ENCODE data around the gene TMEM132E.

Gene TMEM132E

GRCh38 chr17:34635876-34636275 lies 56.5 kb downstream of the TMEM132E start:
- DNase-seq (ENCODE audit: low read depth), result no peak

- DNase-seq (ENCODE audit: low read depth), result no peak
Measured at GRCh38 chr17:34637041-34637547, 57.7 kb downstream of the TMEM132E start.

DNA sequence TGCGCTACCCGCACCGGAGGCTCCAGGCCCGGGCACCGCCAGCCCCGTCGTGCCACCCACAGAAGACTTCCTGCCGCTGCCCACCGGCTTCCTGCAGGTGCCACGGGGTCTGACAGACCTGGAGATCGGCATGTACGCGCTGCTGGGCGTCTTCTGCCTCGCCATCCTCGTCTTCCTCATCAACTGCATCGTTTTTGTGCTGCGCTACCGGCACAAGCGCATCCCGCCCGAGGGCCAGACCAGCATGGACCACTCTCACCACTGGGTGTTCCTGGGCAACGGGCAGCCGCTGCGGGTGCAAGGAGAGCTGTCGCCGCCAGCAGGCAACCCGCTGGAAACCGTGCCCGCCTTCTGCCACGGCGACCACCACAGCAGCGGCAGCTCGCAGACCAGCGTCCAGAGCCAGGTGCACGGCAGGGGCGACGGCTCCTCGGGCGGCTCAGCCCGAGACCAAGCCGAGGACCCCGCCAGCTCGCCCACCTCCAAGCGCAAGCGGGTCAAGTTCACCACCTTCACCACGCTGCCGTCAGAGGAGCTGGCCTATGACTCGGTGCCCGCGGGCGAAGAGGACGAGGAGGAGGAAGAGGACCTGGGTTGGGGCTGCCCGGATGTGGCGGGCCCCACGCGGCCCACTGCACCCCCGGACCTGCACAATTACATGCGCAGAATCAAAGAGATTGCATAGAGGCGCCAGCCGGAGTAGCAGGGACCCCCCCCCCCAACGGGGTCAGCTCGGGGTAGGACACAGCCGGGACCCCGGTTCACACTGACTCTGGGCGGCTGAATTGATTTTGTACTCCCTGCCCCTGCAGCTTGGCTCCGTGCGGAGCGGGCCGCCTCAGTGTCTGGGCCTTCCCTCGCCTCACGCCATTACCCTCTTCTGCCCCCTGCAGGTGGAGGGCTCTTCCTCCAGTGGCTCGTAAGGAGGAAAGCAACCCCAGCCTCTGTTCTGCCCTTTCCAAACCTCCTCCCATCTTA lies 58.5 kb downstream of the TMEM132E start:
- peak; percentile 66 for DNase-seq (ENCODE audit: low read depth)

DNA sequence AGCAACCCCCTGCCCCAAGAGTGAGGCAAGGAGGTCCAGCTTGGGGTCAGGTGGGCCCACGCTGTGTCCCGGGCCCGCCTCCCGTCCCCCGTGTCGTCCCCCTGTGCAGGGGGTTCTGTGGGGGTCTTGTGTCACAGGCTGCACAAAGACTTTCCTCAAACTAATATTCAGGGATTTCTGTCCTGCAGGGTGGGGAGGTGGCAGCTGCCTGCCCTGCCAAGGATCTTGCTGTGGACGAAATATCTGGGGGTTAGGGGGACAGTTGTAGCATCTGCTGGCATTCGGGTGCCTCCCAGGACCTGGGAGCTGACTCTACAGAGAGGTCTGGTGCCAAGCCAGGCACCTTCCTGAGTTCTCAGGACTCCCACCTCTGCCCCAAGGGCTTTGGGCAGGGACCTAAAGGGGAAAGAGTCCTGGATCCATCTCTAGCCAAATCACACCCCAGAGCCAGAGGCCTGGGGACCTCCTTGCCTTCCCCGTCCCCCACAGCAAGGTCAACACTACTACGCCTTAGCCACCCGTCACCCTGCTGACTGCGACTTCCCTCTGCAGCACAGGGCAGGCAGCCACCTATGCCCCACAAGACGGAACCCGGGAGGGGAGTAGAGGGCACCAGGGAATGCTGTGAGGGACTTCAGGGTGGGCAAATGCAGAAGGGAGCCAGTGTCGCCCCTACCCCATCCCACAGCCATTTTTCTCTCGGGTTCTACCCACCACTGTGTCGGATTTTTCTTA lies 59.3 kb downstream of the TMEM132E start:
- no peak for DNase-seq (ENCODE audit: low read depth)

DNA sequence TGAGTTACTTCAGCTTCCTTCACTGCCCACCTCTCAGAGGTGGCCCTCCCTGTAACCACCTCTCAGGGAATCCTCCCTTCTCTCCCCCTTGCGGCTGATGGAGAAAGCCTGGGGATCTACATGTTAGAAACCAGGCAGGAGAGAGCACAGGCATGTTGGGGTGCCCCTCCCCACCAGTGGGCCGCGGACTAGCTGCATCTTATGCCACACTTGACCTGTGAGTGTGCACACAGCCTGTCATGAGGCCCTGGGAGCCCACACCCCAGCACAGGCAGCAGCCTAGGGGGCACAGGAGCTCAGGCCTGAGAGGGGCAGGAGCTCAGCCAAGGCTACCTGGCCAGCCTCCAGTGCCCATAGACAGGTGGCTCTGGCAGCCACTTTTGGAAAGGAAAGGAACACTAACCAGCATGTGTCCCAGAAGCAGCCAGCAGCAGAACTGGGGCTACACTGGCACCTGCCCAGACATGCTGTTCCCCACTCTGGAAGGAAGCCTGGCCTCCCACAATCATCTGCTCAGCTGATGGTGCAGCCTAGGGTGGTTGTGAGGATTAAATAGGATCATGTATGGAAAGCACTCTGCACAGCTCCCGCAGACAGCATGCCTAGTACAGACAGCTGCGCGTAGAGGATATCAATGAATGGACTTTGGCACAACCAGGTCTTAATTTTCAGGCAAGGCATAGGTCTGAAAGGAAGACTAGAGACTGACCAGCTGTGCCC lies 60.5 kb downstream of the TMEM132E start:
- no peak for DNase-seq (ENCODE audit: low read depth)

- DNase-seq (ENCODE audit: low read depth), result no peak
Measured at GRCh38 chr17:34641368-34641767, 62.0 kb downstream of the TMEM132E start.

DNA sequence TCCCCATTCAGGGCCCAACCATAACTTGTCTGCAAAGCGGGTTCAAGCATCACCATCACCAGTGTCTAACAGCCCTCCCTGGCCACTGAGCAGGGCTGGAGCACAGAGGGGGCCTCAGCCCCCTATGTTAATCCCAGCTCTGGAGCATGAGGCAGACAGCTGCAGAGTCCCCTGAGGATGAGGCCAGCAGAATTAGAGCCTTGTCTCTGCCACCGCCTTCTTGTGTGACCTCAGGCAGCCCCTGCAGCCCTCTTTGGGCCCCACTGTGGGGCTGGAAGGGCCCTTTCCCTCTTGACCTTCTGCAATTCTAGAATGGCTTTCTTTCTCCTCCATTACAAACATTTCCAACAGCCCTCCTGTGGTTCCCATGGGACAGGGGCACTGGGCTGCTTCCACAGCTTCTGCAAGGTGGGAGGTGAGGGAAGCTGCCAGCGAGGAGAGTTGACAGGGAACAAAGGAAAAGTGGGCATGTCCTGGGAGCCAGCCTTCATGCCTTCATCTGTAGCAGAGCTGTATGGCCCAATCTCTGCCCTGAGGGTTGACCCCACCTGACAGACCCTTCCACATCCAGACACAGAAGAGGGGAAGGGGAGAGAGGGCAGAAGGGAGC lies 65.7 kb downstream of the TMEM132E start:
- no peak for DNase-seq (ENCODE audit: low read depth)

DNA sequence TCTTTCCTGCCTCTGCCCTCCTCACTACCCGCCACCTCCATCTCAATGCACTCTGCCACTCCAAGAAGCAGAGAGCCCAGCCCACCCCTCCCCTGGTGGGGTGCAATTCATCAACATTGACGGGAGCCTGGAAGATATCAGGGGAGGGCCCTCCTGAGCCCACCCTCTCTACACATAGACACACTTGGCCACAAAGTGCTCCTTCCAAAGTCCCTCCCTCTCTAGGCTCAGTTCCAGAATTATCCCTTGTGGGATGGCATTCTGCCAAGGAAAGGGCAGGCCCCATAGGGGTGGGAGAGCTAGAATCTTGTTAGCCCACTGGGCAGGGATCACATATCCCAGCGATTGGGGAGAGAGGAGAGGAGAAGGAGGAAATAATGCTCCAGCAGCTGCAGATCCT lies 66.2 kb downstream of the TMEM132E start:
- no peak for DNase-seq (ENCODE audit: low read depth)

GRCh38 chr17:34647511-34647910 lies 68.1 kb downstream of the TMEM132E start:
- DNase-seq (ENCODE audit: low read depth), result no peak

DNA sequence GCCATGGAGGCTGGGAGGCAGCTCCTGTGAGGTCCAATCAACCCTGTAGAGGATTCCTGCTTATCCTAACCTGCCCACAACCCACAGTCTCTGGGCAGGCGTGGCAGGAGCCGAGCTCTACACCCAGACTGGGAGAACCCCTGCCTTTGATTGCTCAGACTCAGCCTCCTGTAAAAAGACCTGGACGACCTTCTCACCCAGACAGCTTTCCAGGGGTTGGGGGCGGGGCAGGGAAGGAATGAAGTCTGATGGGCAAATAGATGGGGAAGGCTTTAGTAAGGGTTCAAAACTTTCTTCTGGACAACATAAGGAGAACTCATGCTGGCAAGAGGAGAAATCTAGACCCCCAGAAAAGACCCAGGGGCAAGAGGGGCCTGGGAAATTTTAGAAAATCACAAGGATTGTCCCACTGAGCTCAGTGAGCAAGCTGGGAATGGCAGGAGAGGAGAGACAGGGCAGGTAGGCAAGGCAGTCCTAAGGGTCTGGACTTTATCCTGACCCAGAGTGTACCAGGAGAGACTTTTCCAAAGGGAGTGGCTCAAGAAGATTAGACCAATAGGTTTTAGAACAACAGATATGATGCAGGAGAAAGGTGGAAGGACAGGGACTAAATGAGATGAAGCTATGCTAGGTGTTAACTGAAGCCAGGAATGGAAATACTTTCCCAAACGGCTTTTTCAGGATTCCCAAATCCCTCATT lies 70.8 kb downstream of the TMEM132E start:
- no peak for DNase-seq (ENCODE audit: low read depth)

- no peak for DNase-seq (ENCODE audit: low read depth)
Measured at GRCh38 chr17:34651402-34651811, 72.0 kb downstream of the TMEM132E start.

- DNase-seq (ENCODE audit: low read depth), result no peak
Measured at GRCh38 chr17:34652021-34652555, 72.7 kb downstream of the TMEM132E start.

DNA sequence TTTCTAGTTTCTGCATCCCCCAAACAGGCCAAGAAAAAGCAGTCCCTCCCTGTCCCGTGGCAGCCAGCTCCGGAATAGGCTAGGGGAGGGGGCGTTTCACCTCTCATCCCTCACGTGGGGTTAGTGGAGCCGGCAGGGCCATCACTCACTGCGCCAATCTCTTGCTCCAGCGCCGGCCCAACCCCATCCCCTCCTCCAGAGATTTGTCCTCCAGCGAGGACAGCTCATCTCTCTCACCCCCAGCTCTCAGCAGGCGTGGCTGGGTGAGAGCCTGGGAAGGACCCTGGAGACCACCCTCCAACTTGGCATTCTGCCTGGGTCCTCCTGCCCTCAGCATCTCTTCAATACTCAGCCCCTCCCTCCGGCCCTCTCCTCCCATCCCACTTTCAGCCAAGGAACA lies 74.1 kb downstream of the TMEM132E start:
- no peak for DNase-seq (ENCODE audit: low read depth)

- no peak for DNase-seq (ENCODE audit: low read depth)
Measured at GRCh38 chr17:34654276-34654880, 75.0 kb downstream of the TMEM132E start.

DNA sequence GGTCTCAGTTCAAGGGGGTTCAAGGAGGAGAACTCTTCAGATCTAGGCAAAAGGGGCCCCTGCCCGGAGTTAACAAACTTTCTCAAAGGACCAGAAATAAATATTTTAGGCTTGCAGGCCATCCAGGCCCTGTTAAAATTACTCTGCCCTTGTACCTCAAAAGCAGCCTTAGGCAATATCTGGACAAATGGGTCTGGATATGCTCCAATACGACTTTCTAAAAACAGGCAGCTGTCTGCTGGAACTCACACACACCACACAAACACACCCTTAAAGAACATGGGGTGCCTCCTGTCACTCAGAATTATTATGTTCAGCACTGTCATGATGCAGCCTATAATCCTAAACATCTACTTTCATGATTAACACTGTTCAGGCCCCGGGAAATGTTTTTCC lies 75.5 kb downstream of the TMEM132E start:
- no peak for DNase-seq (ENCODE audit: low read depth)

DNA sequence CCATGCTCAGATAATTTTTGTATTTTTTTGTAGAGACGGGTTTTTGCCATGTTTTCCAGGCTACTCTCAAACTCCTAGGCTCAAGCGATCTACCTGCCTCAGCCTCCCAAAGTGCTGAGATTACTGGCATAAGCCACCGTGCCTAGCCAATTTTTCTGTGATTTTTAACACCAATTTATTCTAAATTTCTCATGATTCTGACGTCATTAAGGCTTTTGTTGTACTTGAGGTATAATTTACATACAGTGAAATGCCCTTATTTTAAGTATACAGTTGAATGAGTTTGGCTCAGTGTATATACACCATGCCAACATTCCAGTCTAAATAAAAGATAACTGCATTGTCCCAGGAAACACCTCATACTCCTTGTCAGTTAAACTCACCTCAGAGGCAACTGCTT lies 77.4 kb downstream of the TMEM132E start:
- DNase-seq (ENCODE audit: low read depth), result no peak

- no peak for DNase-seq (ENCODE audit: low read depth)
Measured at GRCh38 chr17:34658811-34659560, 79.6 kb downstream of the TMEM132E start.

GRCh38 chr17:34663714-34664113 lies 84.3 kb downstream of the TMEM132E start:
- DNase-seq (ENCODE audit: low read depth), result no peak

GRCh38 chr17:34665150-34665806 lies 85.9 kb downstream of the TMEM132E start:
- DNase-seq (ENCODE audit: low read depth), result no peak
